NCI-H1694 treated with DMSO at 0.1 percent for 48 hours (cell line): Measurements from ENCODE around the gene CSTF3.
"Not testable (repeated sequence)": the region's sequence is repeated elsewhere in the genome, so short reads cannot be mapped to it uniquely, and the experiment has no call there.

ENCODE experiments used
- DNase-seq: peaks from one replicate; lab custom pipeline; 2025; lab: John Stamatoyannopoulos, UW

Gene CSTF3

DNA sequence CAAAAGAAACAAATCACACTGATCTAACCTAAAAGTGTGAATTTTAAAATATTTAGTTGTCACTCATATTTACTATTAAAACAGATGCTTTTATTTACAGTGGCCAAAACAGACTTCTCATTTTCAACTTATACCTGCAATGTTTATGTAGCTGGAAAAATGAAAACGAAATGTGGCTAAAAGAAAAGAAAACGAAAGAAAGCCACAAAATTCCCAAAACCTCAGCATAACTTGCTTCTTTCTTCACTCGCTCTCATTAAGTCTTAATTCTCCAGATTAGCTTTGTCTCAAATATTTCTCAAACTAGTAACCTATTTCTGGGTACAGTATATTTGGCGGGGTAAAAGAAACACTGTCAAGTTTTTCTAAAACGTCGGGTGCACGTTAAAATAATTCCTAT is 693 bp downstream of the CSTF3 start:
- no peak for DNase-seq

DNA sequence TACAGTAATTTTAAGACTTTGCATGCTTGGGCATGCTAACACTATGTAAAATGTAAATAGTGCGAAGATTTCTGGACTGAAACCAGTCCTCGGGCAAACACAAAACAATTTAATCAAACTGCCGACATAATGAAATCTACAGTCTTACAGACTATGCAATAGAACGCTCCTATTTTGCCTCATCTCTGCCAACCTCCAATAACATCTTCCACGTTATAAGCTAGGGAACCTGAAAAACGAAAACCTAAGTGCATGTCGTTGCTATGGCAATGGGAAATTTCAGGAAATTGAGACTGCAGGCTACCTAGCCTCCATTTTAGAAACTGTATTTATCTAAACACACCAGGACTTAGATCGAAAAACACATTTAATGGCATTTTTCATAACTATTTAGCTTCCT is 1.1 kb downstream of the CSTF3 start:
- DNase-seq = peak; percentile 24

DNA sequence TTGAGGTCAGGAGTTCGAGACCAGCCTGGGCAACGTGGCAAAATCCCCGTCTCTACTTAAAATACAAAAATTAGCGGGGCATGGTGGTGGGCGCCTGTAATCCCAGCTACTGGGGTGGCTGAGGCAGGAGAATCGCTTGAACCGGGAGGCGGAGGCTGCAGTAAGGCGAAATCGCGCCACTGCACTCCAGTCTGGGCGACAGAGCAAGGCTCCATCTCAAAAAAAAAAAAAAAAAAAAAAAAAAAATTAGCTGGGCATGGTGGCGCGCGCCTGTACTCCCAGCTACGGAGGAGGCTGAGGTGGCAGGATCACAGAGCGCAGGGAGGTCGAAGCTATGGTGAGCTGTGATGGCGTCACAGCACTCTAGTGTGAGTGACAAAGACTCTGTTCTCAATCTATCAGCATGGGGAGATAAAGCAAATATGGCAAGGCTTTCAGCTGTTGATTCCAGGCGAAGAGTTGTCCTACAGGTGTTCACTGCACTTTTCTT is 1.9 kb downstream of the CSTF3 start:
- not testable (repeated sequence) for DNase-seq

DNA sequence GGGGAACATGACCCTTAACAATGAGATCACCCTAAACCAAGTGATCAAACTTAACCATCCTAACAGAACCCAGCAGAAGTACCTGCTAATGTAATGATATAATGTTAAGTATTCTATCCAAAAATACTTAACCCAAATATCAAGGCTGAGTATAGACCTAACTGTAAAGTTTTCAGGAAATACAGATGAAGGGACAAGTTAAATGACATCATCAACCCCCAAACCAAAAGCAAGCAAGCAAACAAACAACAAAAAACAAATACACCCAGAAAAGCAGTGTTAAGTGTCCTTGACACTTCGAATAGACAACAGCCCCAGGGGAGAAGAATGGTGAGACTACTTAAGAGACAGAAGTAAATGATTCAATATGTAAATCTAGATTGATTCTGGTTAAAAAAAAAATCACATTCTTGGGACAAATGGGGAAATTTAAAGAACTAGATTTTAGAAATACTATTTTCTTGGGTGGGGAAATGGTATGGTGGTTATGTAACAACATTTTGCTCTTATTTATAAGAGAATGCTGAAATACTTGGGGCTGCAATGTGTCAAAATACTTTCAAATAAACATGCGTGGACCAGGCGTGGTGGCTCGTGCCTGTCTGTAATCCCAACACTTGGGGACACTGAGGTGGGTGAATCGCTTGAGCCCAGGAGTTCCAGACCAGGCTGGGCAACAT is 2.5 kb downstream of the CSTF3 start:
- DNase-seq = no peak

DNA sequence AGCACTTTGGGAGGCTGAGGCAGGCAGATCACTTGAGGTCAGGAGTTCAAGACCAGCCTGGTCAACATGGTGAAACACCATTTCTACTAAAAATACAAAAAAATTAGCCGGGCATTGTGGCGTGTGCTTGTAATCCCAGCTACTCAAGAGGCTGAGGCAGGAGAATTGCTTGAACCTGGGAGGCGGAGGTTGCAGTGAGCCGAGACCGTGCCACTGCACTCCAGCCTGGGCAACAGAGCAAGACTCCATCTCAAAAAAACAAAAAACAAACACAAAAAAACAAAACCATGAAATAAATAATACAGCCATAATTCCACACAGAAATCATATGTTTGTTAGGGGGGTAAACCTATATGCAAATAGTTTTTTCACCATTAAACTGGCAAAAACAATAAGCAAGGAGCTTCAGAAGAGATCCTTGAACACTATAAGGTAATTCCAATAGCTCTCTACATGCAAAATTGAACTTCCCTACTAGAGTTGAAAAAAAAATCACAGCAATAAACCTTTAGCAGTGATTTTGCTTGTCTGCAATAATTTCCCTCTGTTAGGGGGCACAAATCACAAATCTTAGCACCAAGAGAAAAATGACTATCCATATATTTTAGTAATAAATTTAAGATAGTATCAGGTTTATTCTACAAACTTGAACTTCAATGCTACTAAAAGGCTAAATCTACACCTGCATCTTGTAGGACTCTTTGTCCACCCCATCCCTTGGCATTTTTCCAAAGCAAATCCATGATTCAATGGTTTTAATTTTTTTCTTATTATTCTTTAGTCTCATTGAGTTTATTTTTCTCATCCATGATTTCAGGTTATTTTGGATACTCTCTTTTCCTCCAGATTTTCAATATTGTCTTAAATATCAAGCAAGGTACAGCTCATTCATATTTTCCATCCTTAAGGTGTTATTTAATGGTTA is 3.9 kb downstream of the CSTF3 start:
- DNase-seq = no peak

DNA sequence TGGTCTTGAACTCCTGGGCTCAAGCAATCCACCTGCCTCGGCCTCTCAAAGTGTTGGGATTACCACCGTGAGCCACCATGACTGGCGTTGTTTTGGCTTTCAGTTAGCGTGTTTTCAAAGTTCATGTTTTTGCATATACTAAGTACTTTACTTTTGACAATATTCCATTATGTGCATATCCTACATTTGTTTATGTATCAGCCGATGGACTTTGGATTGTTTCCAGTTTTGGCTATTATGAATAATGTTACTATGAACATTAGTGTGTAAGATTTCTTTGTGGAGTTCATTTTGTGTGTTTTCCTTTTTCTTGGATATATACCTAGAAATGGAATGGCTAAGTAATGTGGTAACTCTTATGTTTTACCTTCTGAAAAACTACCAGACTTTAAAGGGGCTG is 9.9 kb downstream of the CSTF3 start:
- DNase-seq = no peak

DNA sequence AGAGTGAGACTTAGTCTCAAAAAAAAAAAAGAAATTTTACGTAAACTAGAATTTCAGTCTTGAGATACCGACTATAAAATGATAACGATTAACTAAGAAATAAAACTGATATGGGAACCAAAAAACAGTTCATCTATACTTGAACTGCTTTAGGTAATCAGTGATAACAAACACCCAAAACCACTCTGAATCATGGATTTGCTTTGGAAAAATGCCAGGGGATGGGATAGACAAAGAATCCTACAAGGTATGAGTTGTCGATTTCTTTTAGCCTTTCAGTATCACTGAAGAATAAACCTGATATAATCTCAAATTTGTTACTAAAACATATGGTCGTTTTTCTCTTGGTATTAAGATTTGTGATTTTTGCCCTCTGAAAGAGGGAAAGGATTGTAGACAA is 13.7 kb downstream of the CSTF3 start:
- DNase-seq = no peak

DNA sequence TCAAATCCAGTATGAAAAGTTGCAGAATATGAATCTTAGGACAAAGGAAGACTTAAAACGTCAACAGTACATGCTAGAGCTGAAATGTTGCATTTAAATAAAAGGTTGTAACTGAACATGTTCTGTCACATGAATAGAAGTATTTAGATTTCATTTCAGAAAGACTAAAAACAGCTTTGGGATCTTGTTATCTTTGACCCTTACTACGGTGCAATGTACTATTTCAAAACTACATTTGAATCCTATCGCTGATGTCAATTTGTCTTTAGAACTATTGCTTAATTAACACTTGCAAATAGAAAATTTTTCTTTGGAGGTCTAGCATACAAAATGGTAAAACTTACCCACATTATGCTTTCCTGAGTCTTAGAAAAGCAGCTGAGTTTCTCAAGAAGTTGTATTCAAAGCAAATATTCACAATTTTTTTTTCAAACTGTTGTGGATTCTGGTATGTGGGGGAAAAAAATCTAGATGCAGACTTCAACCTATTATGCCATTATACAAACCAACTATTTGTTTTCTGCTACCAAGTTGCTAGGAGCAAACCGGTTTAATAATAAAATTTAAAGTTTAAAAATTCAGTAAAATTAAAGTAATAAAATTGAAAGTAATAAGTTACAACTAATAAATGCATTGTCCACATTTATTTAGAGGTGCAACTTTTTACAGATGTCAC is 25.4 kb downstream of the CSTF3 start:
- no peak for DNase-seq

DNA sequence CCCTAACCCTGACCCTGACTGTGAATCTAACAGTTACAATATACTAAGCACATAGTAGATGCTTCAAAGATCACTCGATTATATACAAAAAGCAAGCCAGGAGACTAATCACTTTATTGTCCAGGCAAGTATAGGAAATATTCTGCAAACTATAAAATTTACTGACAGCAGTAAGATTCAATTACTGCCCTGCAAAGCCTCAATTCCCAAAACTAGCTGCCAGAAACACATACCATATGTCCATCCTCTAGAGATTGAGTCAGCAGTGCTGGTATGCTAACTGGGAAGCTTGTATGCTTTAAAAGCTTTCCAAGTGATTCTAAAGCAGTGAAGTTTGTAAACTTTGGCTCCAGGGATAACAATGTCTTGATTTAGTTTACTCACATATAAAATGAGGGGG is 26.1 kb downstream of the CSTF3 start:
- no peak for DNase-seq

DNA sequence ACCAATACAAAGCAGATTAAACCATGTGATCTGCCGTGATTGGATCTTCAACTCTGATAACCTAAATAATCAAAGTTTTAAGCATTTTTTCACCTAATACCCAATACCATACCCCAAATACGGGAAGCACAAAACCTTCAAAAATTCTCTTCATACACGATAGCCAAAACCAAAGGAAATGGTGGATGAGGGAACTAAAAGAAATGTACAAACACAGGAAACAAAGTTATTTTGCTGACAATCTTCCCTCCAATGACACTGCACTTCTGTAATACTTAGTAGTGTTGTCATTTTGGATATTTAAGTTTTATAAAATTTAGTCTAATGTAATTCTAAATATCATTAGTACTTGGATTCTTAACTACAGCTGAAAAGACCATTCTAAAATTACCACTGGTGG is 27.0 kb downstream of the CSTF3 start:
- no peak for DNase-seq

DNA sequence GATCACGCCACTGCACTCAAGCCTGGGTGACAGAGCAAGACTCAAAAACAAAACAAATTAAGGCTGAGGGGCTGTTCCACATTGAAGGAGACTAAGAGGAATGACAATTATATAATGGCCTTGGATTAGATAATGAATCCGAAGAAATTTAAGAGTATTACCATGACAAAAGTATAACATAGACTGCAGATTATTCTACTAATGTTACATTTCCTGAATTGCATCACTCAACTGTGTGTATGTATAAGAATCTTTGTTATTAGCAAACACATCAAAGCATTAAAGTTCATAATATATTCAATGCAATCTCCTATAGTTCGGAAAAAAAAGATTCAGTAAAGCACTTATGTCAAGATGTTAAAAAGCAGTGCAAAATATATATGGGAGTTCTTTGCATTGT is 27.5 kb downstream of the CSTF3 start:
- DNase-seq = no peak

DNA sequence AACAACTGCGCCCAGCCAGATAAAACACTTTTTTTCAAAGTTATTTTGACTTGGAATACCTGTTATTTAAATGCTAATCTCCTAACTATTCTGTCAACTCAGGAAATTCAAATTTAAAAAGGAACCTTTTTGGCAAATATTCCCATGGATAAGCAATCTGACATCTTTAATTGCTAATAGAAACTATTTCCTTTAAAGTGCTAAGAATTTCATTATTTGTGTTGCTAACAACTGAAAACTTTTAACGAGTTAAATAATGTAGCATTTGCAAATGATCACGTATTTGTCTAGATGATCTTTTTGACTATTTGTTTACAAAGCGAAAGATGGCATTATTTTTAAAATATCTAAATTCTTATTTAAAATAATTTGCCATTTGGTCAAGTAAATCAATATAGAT is 28.8 kb downstream of the CSTF3 start:
- DNase-seq = no peak

DNA sequence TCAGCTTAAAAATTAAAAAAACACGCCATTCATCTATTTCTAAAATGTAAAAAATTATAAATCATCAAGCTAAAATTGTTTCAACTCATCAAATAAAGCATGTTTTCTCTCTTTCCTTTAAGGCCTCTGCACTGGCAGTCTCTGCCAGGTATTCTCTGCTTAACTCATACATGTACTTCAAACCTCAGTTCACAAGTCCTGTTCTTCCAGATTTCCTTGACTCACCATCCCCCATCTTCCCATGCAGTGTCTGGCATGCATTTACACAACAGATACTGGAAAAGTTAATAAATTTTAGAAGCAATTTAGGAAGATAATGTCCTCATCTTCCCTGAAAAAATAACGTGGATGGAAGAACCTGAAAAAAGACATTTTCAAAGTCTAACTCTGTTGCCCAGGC is 32.5 kb downstream of the CSTF3 start:
- no peak for DNase-seq

DNA sequence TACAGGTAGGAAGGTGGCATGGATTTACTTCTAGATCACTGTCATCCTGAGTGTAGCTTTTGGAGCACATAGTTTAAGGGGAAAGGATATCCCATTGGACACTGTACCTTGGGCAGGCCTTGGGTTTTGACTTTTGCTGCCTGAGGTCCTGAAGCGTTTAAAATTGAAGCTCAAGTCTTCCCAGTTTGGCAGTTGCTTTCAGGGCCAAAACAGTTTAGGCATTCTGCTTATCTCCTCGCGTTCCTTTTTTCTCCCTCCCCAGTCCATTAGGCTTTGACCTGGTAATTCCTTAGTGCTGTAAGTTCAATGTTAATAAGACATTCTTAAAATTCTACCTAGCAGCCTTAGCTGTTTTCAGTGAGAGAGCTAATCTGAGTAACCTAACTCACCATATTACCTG is 35.7 kb downstream of the CSTF3 start:
- no peak for DNase-seq

DNA sequence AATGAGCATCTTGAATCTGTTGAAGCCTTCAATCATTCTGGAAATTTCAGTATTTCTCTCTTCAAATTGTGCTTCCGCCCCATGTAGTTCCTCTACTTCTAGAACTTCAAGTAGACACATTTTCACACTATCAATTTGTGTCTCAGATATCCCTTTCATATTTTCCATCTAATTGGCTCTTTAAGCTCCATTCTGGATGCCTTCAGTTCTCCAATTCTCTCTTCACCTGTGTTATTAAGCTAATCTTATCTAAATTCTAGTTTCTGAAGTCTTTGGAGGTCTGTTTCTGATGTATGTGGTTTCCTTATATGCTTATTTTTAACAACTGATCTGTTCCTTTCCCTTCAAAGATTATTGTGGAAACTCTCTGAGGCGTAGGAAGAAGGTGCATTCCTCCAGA is 36.3 kb downstream of the CSTF3 start:
- DNase-seq = no peak

DNA sequence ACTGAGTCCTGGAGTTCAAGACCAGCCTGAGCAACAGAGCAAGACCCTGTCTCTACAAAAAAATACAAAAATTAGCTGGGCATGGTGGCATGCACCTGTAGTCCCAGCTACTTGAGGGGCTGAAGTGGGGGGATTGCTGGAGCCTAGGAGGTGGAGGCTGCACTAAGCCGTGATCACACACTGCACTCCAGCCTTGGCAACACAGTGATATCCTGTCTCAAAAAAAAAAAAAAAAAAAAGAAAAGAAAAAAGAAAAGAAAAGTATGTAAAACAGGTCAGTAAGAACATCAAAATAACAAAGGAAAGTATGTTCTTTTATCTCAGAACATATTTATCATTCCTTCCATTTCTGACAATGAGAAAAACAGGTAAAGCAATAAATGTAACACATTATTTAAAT is 38.6 kb downstream of the CSTF3 start:
- not testable (repeated sequence) for DNase-seq

DNA sequence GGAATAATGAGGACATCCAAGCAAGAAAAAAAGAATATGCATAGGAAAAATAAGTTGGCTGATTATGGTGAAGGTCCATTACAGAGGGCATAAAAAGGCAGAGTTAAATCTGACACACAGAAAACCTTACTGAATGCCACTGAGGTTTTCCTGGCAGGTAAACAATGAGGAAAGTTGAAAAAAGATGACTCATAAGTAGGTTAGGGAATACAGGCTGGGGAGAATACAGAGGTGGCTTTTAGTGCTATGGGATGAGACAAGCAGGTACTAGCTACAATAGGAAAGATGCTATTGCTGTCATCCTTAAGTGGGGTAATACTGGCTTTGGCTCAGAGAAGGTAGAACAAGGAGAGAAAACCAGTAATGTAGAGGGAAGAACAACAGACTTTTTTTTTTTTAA is 44.7 kb downstream of the CSTF3 start:
- DNase-seq = no peak

DNA sequence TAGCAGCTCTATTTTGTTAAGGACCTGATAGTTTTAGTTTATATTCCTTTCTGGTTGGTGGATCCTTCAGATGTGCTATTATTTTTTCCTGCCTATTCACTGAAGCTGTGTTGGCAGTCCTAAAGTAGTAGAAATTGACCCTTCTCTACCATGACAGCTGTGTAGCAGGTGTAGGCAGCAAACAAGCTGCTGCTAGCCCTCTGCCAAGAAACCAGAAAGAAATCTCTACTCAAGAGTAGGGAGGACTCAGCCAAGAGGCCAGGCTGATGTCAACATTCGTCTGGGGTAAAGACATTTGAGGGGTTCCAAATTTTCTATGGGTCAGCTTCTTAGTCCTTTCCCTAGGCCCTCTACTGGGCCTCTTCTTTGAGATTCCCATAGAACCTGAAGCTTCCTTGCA is 51.2 kb downstream of the CSTF3 start:
- no peak for DNase-seq

DNA sequence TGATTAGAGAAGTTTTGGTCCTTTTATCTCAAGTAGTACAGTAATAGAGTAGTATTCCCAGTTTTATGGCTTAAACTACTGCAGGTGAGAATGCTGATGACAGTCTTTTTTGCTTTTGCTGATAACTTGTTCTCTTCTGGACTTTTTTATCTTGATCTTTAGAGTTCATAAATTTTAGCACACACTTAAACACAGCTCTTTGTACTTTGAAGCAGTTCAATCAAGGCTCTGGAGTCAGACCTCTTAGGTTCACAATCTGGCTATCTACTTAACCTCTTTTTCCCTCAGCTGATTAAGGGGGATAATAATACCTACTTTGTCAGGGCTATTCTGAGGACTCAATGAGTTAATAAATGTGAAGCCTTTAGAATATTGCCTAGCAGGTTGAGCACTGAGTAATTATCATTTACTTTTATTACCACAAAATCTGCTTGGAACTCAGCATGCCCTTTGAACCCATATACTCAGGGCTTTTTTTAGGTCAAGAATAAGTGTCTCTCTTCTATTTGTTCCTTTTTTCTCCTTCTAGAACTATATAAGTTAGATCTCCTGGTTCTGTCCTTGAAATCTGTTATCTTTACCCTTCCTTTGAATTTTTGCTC is 51.9 kb downstream of the CSTF3 start:
- DNase-seq = no peak

DNA sequence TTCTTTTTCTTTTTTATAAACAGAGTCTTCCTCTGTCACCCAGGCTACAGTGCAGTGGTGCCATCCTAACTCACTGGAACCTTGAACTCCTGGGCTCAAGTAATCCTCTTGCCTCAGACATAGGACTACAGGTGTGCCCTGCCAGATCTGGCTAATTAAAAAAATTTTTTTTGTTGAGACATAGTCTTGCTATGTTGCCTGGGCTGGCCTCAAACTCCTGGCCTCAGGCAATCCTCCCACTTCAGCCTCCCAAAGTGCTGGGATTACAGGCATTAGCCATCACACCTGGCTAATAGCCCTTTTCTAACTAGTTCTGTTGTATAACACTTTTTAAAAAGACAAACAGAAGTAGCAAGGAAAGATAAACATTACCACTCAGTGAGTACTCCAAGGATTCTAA is 57.4 kb downstream of the CSTF3 start:
- DNase-seq = no peak

DNA sequence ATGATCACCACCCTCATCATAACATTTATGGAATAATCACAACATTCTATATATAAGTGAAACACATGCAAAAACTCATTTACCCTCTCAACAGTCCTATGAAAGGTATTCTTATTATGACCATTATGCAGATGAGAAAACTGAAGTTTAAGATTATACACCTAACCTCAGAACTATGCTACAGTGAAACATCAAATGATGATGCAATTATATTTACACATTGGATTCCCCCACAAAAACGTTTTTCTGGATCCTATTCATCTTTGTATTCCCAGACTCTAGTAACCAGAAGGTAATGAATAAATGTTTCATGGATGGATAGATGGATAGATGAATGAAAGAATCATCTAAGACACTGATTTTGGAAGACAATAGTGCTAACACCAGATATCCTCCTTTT is 67.1 kb downstream of the CSTF3 start:
- no peak for DNase-seq

DNA sequence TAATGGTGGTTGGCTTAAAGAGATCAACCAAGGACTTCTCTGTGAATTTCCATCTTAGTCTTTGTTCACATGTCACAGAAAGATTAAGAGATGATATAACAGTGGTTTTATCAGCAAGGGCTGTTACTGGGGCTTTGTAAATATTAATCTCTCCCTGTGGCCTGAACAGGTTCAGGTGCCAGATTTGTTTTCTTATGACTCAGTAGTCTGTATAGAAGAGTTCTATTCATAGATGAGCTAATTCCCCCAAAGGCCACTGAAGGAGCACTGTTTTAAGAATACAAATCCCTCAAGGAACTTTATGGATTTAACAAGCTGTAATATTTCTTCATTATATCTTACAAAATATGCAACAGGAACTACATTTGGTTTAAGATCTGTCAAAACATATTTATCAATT is 71.5 kb downstream of the CSTF3 start:
- DNase-seq = no peak
